Measurements from ENCODE around the gene SHANK1.
"Not testable (repeated sequence)": the region's sequence is repeated elsewhere in the genome, so short reads cannot be mapped to it uniquely, and the experiment has no call there.

The SHANK1 gene

DNA sequence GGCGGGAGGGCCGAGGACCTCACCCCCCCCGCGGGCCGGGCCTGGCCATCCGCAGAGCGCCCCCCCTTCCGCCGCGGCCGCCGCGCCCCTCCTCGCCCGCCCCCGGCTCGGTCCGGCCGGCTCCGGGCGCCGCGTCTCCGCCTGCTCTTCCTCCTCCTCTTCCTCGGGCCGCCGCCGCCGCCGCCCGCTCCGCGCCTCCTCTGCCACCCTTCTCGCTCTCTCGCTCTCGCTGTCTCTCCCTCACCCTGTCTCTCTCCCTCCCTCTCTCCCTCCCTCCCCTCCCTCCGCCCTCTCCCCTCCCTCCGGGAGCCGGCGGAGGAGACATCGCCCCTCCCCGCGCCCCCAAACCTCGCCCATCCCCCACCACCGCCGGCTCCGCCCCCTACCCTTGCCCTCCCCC is at the start of gene SHANK1:
SHANK1 (minus strand) TSS at position 237 of the 400 bp plus-strand sequence. CDS start 2,883 bp downstream, outside the sequence.
- Histone ChIP-seq H4K20me1 (ENCODE audit: control insufficient read depth, insufficient read depth, low read depth, low read length) (no peaks in the 10 kb centered on the region), H3K4me2 (ENCODE audit: low read length) (no peak within 1 kb of the TSS; the same call in 1 of the 2 replicates), H3K27ac (ENCODE audit: low read depth, low read length) (no peak within 1 kb of the TSS), H3K27me3 (ENCODE audit: control insufficient read depth, low read length) (peaks cover 13% of the 10 kb centered on the region), H3K36me3 (ENCODE audit: control insufficient read depth, low read length) (no peaks in the 10 kb centered on the region), H3K4me3 (ENCODE audit: low read length) (no peak within 1 kb of the TSS), H3K79me2 (ENCODE audit: control insufficient read depth, low read length) (no peaks in the 10 kb centered on the region), H3F3A (ENCODE audit: control insufficient read depth, insufficient read depth) (no peaks in the 10 kb centered on the region), H3K9me2 (replicated peaks; ENCODE audit: control insufficient read depth, low read length) (no peaks in the 10 kb centered on the region), H3K4me1 (ENCODE audit: control insufficient read depth, low read length) (peaks cover 22% of the 10 kb centered on the region), H3K9me3 (ENCODE audit: control insufficient read depth, insufficient read depth, low read length) (no peaks in the 10 kb centered on the region)
- TF ChIP-seq, protein P1, sequence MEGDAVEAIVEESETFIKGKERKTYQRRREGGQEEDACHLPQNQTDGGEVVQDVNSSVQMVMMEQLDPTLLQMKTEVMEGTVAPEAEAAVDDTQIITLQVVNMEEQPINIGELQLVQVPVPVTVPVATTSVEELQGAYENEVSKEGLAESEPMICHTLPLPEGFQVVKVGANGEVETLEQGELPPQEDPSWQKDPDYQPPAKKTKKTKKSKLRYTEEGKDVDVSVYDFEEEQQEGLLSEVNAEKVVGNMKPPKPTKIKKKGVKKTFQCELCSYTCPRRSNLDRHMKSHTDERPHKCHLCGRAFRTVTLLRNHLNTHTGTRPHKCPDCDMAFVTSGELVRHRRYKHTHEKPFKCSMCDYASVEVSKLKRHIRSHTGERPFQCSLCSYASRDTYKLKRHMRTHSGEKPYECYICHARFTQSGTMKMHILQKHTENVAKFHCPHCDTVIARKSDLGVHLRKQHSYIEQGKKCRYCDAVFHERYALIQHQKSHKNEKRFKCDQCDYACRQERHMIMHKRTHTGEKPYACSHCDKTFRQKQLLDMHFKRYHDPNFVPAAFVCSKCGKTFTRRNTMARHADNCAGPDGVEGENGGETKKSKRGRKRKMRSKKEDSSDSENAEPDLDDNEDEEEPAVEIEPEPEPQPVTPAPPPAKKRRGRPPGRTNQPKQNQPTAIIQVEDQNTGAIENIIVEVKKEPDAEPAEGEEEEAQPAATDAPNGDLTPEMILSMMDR (IDR thresholded peaks at IDR 0.05; ENCODE audit: low read depth, low read length, poor library complexity, severe bottlenecking): no peak
- TF ChIP-seq EZH2phosphoT487 (IDR thresholded peaks at IDR 0.05; ENCODE audit: borderline replicate concordance, low read length): no peak

DNA sequence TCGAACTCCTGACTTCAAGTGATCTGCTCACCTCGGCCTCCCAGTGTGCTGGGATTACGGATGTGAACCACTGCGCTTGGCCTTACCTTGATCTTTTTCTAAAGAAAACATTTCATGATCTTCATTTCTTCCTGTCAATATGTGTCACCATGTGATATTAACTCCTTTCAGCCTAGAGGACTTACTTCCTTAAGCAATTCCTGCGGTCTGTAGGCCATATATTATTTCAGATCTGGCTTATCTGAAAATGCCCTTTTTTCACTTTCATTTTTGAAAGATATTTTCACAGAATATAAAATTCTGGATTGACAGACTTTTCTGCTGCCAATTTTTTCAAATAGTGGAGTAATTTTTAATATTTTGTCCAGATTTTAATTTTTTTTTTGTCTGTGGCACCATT is 48.7 kb upstream of the SHANK1 start:
- H3K9me2 ChIP-seq (replicated peaks; ENCODE audit: control insufficient read depth, low read length): no peaks in the 10 kb centered on the region
- no peaks in the 10 kb centered on the region for H4K20me1 ChIP-seq (ENCODE audit: control insufficient read depth, insufficient read depth, low read depth, low read length)
- no peak overlapping the region for H3K4me3 ChIP-seq (ENCODE audit: low read length)
- no peaks in the 10 kb centered on the region for H3K79me2 ChIP-seq (ENCODE audit: control insufficient read depth, low read length)
- no peak overlapping the region for H3K27ac ChIP-seq (ENCODE audit: low read depth, low read length)
- no peaks in the 10 kb centered on the region for H3K4me1 ChIP-seq (ENCODE audit: control insufficient read depth, low read length)
- H3K36me3 ChIP-seq (ENCODE audit: control insufficient read depth, low read length): no peaks in the 10 kb centered on the region
- no peaks in the 10 kb centered on the region for H3F3A ChIP-seq (ENCODE audit: control insufficient read depth, insufficient read depth)
- H3K27me3 ChIP-seq (ENCODE audit: control insufficient read depth, low read length): no peaks in the 10 kb centered on the region
- no peaks in the 10 kb centered on the region for H3K9me3 ChIP-seq (ENCODE audit: control insufficient read depth, insufficient read depth, low read length)
- no peak overlapping the region for H3K4me2 ChIP-seq (ENCODE audit: low read length)
- TF ChIP-seq, protein P1 (IDR thresholded peaks at IDR 0.05; ENCODE audit: low read depth, low read length, poor library complexity, severe bottlenecking): no peak
- TF ChIP-seq EZH2phosphoT487 (IDR thresholded peaks at IDR 0.05; ENCODE audit: borderline replicate concordance, low read length): no peak

DNA sequence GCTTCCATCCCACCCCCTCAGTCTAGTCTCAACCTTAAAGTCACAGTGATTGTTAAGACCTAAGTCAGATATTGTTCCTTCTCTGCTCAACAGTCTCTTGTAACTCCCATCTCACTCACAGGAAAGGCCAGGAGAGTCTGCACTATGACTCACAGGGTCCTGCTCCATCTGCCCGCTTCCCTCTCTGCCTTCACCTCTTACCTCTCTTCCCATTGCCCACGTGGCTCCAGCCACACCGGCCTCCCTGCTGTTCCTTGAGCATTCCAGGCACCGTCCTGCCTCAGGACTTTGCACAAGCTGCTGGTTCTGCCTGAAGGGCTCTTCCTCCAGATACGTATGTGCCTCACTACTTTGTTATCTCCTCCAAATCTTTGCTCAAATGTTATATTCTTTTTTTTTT is 47.7 kb upstream of the SHANK1 start:
- H3K9me3 ChIP-seq (ENCODE audit: control insufficient read depth, insufficient read depth, low read length); H3K9me2 ChIP-seq (replicated peaks; ENCODE audit: control insufficient read depth, low read length); H3K79me2 ChIP-seq (ENCODE audit: control insufficient read depth, low read length); H4K20me1 ChIP-seq (ENCODE audit: control insufficient read depth, insufficient read depth, low read depth, low read length); H3F3A ChIP-seq (ENCODE audit: control insufficient read depth, insufficient read depth); H3K27ac ChIP-seq (ENCODE audit: low read depth, low read length); H3K4me3 ChIP-seq (ENCODE audit: low read length); H3K36me3 ChIP-seq (ENCODE audit: control insufficient read depth, low read length); H3K27me3 ChIP-seq (ENCODE audit: control insufficient read depth, low read length); H3K4me2 ChIP-seq (ENCODE audit: low read length); H3K4me1 ChIP-seq (ENCODE audit: control insufficient read depth, low read length): not testable (repeated sequence)

DNA sequence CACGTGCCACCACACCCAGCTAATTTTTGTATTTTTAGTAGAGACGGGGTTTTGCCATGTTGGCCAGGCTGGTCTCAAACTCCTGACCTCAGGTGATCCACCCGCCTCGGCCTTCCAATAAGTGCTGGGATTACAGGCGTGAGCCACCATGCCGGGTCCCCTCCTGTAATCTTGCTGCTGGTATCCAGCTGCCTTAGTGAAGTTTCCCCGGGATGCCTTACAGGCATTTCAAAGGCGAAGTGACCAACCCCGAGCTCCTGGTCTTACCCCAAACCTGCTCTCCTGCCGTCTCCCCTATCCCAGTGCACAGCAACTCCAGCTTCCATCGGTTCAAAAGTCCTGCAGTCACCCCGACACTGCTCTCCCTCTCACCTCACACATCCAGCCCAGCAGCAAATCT is 47.1 kb upstream of the SHANK1 start:
- H3K27ac ChIP-seq (ENCODE audit: low read depth, low read length); H4K20me1 ChIP-seq (ENCODE audit: control insufficient read depth, insufficient read depth, low read depth, low read length); H3K27me3 ChIP-seq (ENCODE audit: control insufficient read depth, low read length); H3F3A ChIP-seq (ENCODE audit: control insufficient read depth, insufficient read depth); H3K79me2 ChIP-seq (ENCODE audit: control insufficient read depth, low read length); H3K4me3 ChIP-seq (ENCODE audit: low read length); H3K9me2 ChIP-seq (replicated peaks; ENCODE audit: control insufficient read depth, low read length); H3K9me3 ChIP-seq (ENCODE audit: control insufficient read depth, insufficient read depth, low read length); H3K36me3 ChIP-seq (ENCODE audit: control insufficient read depth, low read length); H3K4me1 ChIP-seq (ENCODE audit: control insufficient read depth, low read length); H3K4me2 ChIP-seq (ENCODE audit: low read length): not testable (repeated sequence)

Data from DOHH2 (cell line).